H1 (cell line): ENCODE data around the gene ZNF283. TPM values are rescaled to one million over a fixed set of nuclear protein-coding genes. Genes with fewer than 3 reads are reported as not detected.

Experiments
- CTCF ChIA-PET: fragments of 300-600 bp; sonication (Branson Sonifier 250); formaldehyde crosslinking; loops from one replicate; lab custom pipeline; 2021; ENCODE audit not compliant: partially characterized antibody; lab: Charles Lee
- POLR2A ChIA-PET: fragments of 300-600 bp; sonication (Branson Sonifier 250); formaldehyde crosslinking; loops from one replicate; lab custom pipeline; 2021; ENCODE audit warnings: inconsistent platforms; ENCODE audit not compliant: partially characterized antibody; lab: Charles Lee
- DNase-seq, 2 experiments: peaks; one replicate each; pipeline versions ENCODE4 v3.0.0 to v3.0.0-alpha.2; 2010 to 2022; ENCODE audit warnings: low spot score in 2 of 2, low read depth in 1 of 2, mixed read lengths in 1 of 2
- FAIRE-seq: peaks from 2 replicates; lab custom pipeline; 2011; peaks lifted over from hg19 to GRCh38; lab: Jason Lieb, UNC
- H2AFZ ChIP-seq: 2 replicates; pipeline ENCODE4 v1.8.1; 2012; ENCODE audit warnings: low read length, inconsistent platforms
- H2AK5ac ChIP-seq: 2 replicates; pipeline ENCODE4 v1.6.1; 2013; ENCODE audit warnings: low read depth, low read length
- H2BK120ac ChIP-seq: replicated peaks from 2 replicates; pipeline ENCODE3; 2013; ENCODE audit warnings: low read depth, low read length, inconsistent platforms
- H2BK12ac ChIP-seq: 2 replicates; pipeline ENCODE4 v1.6.1; 2013; ENCODE audit warnings: low read depth, low read length
- H2BK15ac ChIP-seq: 2 replicates; pipeline ENCODE4 v1.6.1; 2013; ENCODE audit warnings: low read length
- H2BK20ac ChIP-seq: 2 replicates; pipeline ENCODE4 v1.6.1; 2013; ENCODE audit warnings: low read length
- H2BK5ac ChIP-seq: 2 replicates; pipeline ENCODE4 v1.6.1; 2013; ENCODE audit warnings: low read depth, low read length
- H3K14ac ChIP-seq: 2 replicates; pipeline ENCODE4 v1.6.1; 2013; ENCODE audit warnings: inconsistent platforms; ENCODE audit not compliant: insufficient read length
- H3K18ac ChIP-seq: 2 replicates; pipeline ENCODE4 v1.6.1; 2013; ENCODE audit warnings: low read length; ENCODE audit errors: extremely low read depth
- H3K23ac ChIP-seq: 2 replicates; pipeline ENCODE4 v1.6.1; 2013; ENCODE audit warnings: inconsistent platforms; ENCODE audit not compliant: insufficient read length
- H3K23me2 ChIP-seq: 2 replicates; pipeline ENCODE4 v1.6.1; 2013; ENCODE audit warnings: low read depth, low read length
- H3K27ac ChIP-seq: 2 replicates; pipeline ENCODE4 v1.6.1; 2011; ENCODE audit warnings: low read depth, low read length, inconsistent platforms
- H3K27me3 ChIP-seq, 4 experiments: replicated peaks in 1 of 4; 1 replicate in 1 of 4; 2 replicates in 3 of 4; pipeline versions ENCODE4 v1.6.1 to v1.8.1; 2011 to 2013; ENCODE audit warnings: low read length in 3 of 4, mild to moderate bottlenecking in 3 of 4, inconsistent platforms in 2 of 4, mixed read lengths in 2 of 4, moderate library complexity in 1 of 4; ENCODE audit not compliant: control insufficient read depth in 3 of 4, insufficient read depth in 3 of 4; ENCODE audit errors: extremely low read depth in 1 of 4
- H3K36me3 ChIP-seq, 4 experiments: 2 replicates each; pipeline versions ENCODE4 v1.6.1 to v1.8.1; 2011 to 2013; ENCODE audit warnings: mild to moderate bottlenecking in 4 of 4, low read length in 3 of 4, moderate library complexity in 2 of 4, control low read depth in 1 of 4, inconsistent platforms in 1 of 4; ENCODE audit not compliant: insufficient read depth in 4 of 4, control insufficient read depth in 2 of 4
- H3K4ac ChIP-seq: replicated peaks from 2 replicates; pipeline ENCODE3; 2013; ENCODE audit warnings: low read length, low read depth, mixed read lengths, inconsistent platforms; ENCODE audit not compliant: insufficient read length
- H3K4me1 ChIP-seq, 4 experiments: replicated peaks in 1 of 4; 1 replicate in 1 of 4; 2 replicates in 3 of 4; pipeline versions ENCODE4 v1.6.1 to v1.8.1; 2011 to 2013; ENCODE audit warnings: low read length in 3 of 4, inconsistent platforms in 2 of 4, mixed read lengths in 1 of 4; ENCODE audit not compliant: insufficient read depth in 4 of 4, control insufficient read depth in 3 of 4
- H3K4me2 ChIP-seq, 2 experiments: 2 replicates each; pipeline versions ENCODE4 v1.6.1 to v1.8.1; 2011 to 2013; ENCODE audit warnings: low read depth in 2 of 2, low read length in 2 of 2, control low read depth in 1 of 2, inconsistent platforms in 1 of 2, mild to moderate bottlenecking in 1 of 2; ENCODE audit not compliant: insufficient read depth in 1 of 2
- H3K4me3 ChIP-seq, 4 experiments: fragments of 200-600, 300-600 bp in 1 of 4; sonication (generic), shearing (Covaris generic), sonication (Bioruptor Twin) in 1 of 4; 2 replicates each; pipeline versions ENCODE4 v1.5.1 to v1.8.1; 2011 to 2016; ENCODE audit warnings: low read length in 4 of 4, low read depth in 3 of 4, control low read depth in 2 of 4, inconsistent platforms in 2 of 4, mild to moderate bottlenecking in 2 of 4, mixed read lengths in 1 of 4, moderate library complexity in 1 of 4; ENCODE audit not compliant: insufficient read depth in 2 of 4; ENCODE audit errors: extremely low read depth in 1 of 4
- H3K56ac ChIP-seq: replicated peaks from 2 replicates; pipeline ENCODE3; 2013; ENCODE audit warnings: low read depth, mild to moderate bottlenecking, mixed read lengths, low read length, inconsistent platforms; ENCODE audit not compliant: insufficient read length
- H3K79me1 ChIP-seq: 2 replicates; pipeline ENCODE4 v1.6.1; 2013; ENCODE audit warnings: low read depth, low read length, control low read depth
- H3K79me2 ChIP-seq, 2 experiments: 2 replicates each; pipeline versions ENCODE4 v1.6.1 to v1.8.1; 2012 to 2013; ENCODE audit warnings: low read length in 2 of 2, mild to moderate bottlenecking in 2 of 2, inconsistent platforms in 1 of 2; ENCODE audit not compliant: insufficient read depth in 2 of 2, control insufficient read depth in 1 of 2
- H3K9ac ChIP-seq, 4 experiments: replicated peaks in 1 of 4; 1 replicate in 1 of 4; 2 replicates in 3 of 4; pipeline versions ENCODE4 v1.6.1 to v1.8.1; 2011 to 2013; ENCODE audit warnings: low read depth in 3 of 4, low read length in 3 of 4, control low read depth in 2 of 4, mild to moderate bottlenecking in 2 of 4, moderate library complexity in 2 of 4, inconsistent platforms in 1 of 4; ENCODE audit errors: extremely low read depth in 1 of 4
- H3K9me3 ChIP-seq, 2 experiments: 2 replicates each; pipeline versions ENCODE4 v1.6.1 to v1.8.1; 2012 to 2013; ENCODE audit warnings: mild to moderate bottlenecking in 2 of 2, moderate library complexity in 2 of 2, control low read depth in 1 of 2, inconsistent platforms in 1 of 2, low read depth in 1 of 2, low read length in 1 of 2, mixed read lengths in 1 of 2; ENCODE audit not compliant: insufficient read depth in 2 of 2
- H4K20me1 ChIP-seq, 2 experiments: replicated peaks in 1 of 2; 2 replicates each; pipeline versions ENCODE3 to v1.8.1; 2011 to 2013; ENCODE audit warnings: inconsistent platforms in 2 of 2, low read length in 2 of 2, mild to moderate bottlenecking in 1 of 2; ENCODE audit not compliant: insufficient read depth in 2 of 2, control insufficient read depth in 1 of 2
- H4K5ac ChIP-seq: 2 replicates; pipeline ENCODE4 v1.6.1; 2013; ENCODE audit warnings: low read length, low read depth, mixed read lengths, inconsistent platforms; ENCODE audit not compliant: insufficient read length
- H4K8ac ChIP-seq: 2 replicates; pipeline ENCODE4 v1.8.0; 2013; ENCODE audit warnings: mild to moderate bottlenecking, moderate library complexity, low read length, inconsistent platforms; ENCODE audit not compliant: insufficient read depth; ENCODE audit errors: extremely low read depth
- H4K91ac ChIP-seq: replicated peaks from 2 replicates; pipeline ENCODE3; 2013; ENCODE audit warnings: low read length, mixed read lengths, inconsistent platforms; ENCODE audit not compliant: insufficient read length
- BCL11A ChIP-seq, 2 experiments: IDR thresholded peaks; one replicate each; pipeline ENCODE4 v1.6.1; 2011; ENCODE audit warnings: low read depth in 2 of 2, low read length in 2 of 2, mild to moderate bottlenecking in 2 of 2
- BRCA1 ChIP-seq: IDR thresholded peaks from 2 replicates; pipeline ENCODE4 v1.6.1; 2012; ENCODE audit warnings: low read depth, low read length, improper control_type of control experiment
- NANOG ChIP-seq: IDR thresholded peaks from 2 replicates; pipeline ENCODE4 v1.6.1; 2011; ENCODE audit warnings: low read length, low read depth, mild to moderate bottlenecking, inconsistent platforms; ENCODE audit not compliant: insufficient read depth, poor library complexity, severe bottlenecking
- WGBS, 2 experiments: shearing (Covaris generic) in 1 of 2; methylation state at CpG; one replicate each; pipeline versions ENCODE4 v1.1.6 to v1.1.7; 2013 to 2015; ENCODE audit warnings: low lambda C conversion rate in 2 of 2, mixed read lengths in 2 of 2, inconsistent platforms in 1 of 2, low coverage in 1 of 2, missing lambda C conversion rate in 1 of 2; ENCODE audit not compliant: insufficient replicate concordance in 2 of 2, insufficient coverage in 1 of 2, insufficient read length in 1 of 2; ENCODE audit errors: extremely low coverage in 1 of 2, missing lambda C conversion rate in 1 of 2; 5-methylcytosine and 5-hydroxymethylcytosine counted together
- polyA plus RNA-seq, 7 experiments: library from polyadenylated mRNA; depleted of rRNA in 3 of 7; stranded (reverse) in 5 of 7; unstranded in 2 of 7; fragments of >200 nt in 5 of 7; fragments of 200-250 nt in 2 of 7; gene quantifications; 1 replicate in 5 of 7; 2 replicates in 1 of 7; 4 replicates in 1 of 7; pipeline versions ENCODE4 v1.2.1 to v1.2.3, GENCODE V29; 2011 to 2013; ENCODE audit warnings: missing spikeins in 2 of 7, mixed read lengths in 2 of 7
- total RNA-seq: library from RNA; stranded (reverse); fragmentation: NEBNext Ultra II Directional; extraction: Animal tissue kit (Norgen Biotek cat#: 25700); gene quantifications from 2 replicates; pipeline ENCODE4 v1.2.1, GENCODE V29; 2021

ZNF283 gene
- total and polyA plus RNA-seq, 2 of the 8 experiments (the other 6 are each of a cell fraction or from before 2014, with no cell fraction given): 1.1 to 4.3 TPM

DNA sequence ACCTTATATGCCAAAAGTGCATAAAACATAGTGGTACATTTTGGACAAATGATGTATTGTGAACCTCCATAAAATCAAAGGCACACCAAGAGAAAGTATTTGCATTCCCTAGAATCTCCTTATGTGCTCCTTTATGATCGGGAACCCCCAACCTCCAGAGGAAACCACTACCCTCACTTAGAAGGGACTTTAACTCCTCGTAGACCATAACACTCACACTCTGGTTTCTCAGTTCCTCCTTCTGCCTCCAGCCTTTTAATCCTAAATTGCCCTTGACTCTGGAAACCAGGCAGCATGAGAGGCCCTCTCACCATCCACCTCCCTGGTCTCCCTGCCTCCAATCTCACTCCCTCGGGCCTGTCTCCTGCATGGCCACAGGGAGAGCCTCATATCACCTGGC lies 36.5 kb upstream of the ZNF283 start:
- Histone ChIP-seq H3K4me3 (no peak overlapping the region), H3K4ac (no peak overlapping the region), H2AK5ac (no peak overlapping the region), H3K27ac (no peak overlapping the region), H3K23ac (no peak overlapping the region), H3K18ac (no peak overlapping the region), H2BK20ac (no peak overlapping the region), H3K14ac (no peak overlapping the region), H3K4me2 (no peak overlapping the region), H3K4me1 (no peaks in the 10 kb centered on the region), H4K5ac (no peak overlapping the region), H3K9me3 (no peaks in the 10 kb centered on the region), H3K23me2 (no peaks in the 10 kb centered on the region), H3K56ac (no peak overlapping the region), H3K79me1 (no peaks in the 10 kb centered on the region), H4K8ac (no peak overlapping the region), H2BK12ac (no peak overlapping the region), H3K79me2 (no peaks in the 10 kb centered on the region), H2BK15ac (no peak overlapping the region), H3K9ac (no peak overlapping the region), H3K36me3 (no peaks in the 10 kb centered on the region), H2BK5ac (no peak overlapping the region), H2AFZ (no peak overlapping the region), H4K91ac (no peak overlapping the region), H4K20me1 (no peaks in the 10 kb centered on the region), H3K27me3 (no peaks in the 10 kb centered on the region; a peak in 2 of 7 replicates), H2BK120ac (no peak overlapping the region)
- FAIRE-seq (no peak), DNase-seq (no peak)
- CTCF ChIA-PET: interaction anchor here (1.0 to 37.0 kb wide), 3 partner anchors 16 to 34 kb away, joined by 3 to 703 read pairs (median 3); partner anchors contain the start of gene SMG9
- 81% methylated on average over 3 of the region's 3 CpGs; no CpG with 5 or more reads in 1 of the 2 experiments for WGBS, 2 experiments
- TF ChIP-seq BCL11A (IDR thresholded peaks at IDR 0.05; ENCODE audit: low read depth in 2 of 2, low read length in 2 of 2): no peak
- no peak for TF ChIP-seq BRCA1
- no peak for TF ChIP-seq NANOG
- POLR2A ChIA-PET: no interaction called here
